DND-41 (cell line): Measurements from ENCODE around the gene TBCB.

Experiments
- EZH2 ChIP-seq: IDR thresholded peaks from 3 replicates; pipeline ENCODE4 v1.6.1; 2012; ENCODE audit warnings: borderline replicate concordance, low read depth, mild to moderate bottlenecking, moderate library complexity, low read length, inconsistent platforms; ENCODE audit not compliant: severe bottlenecking
- TF ChIP-seq, protein P1 (sequence below): IDR thresholded peaks from 2 replicates; pipeline ENCODE4 v1.5.1; 2012; ENCODE audit warnings: borderline replicate concordance, low read length, moderate library complexity, mild to moderate bottlenecking; ENCODE audit not compliant: poor library complexity, severe bottlenecking; ENCODE audit errors: extremely low read depth

DNA sequence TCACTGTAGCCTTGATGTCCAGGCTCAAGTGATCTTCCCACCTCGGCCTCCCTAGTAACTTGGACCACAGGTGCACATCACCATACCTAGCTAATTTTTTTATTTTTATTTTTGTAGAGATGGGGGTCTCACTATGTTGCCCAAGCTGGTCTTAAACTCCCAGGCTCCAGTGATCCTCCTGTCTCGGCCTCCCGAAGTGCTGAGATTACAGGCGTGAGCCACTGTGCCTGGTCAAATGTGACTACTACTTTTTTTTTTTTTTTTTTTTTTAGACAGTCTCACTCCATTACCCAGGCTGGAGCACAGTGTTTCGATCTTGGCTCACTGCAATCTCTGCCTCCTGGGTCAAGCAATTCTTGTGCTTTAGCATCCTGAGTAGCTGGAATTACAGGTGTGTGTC lies 57.6 kb downstream of the TBCB start:
- TF ChIP-seq, protein P1, sequence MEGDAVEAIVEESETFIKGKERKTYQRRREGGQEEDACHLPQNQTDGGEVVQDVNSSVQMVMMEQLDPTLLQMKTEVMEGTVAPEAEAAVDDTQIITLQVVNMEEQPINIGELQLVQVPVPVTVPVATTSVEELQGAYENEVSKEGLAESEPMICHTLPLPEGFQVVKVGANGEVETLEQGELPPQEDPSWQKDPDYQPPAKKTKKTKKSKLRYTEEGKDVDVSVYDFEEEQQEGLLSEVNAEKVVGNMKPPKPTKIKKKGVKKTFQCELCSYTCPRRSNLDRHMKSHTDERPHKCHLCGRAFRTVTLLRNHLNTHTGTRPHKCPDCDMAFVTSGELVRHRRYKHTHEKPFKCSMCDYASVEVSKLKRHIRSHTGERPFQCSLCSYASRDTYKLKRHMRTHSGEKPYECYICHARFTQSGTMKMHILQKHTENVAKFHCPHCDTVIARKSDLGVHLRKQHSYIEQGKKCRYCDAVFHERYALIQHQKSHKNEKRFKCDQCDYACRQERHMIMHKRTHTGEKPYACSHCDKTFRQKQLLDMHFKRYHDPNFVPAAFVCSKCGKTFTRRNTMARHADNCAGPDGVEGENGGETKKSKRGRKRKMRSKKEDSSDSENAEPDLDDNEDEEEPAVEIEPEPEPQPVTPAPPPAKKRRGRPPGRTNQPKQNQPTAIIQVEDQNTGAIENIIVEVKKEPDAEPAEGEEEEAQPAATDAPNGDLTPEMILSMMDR, result no peak
- TF ChIP-seq EZH2, result no peak
